SH-SY5Y (cell line): ENCODE measurements around the gene ICA1L.

ENCODE experiments used
- GATA2 ChIP-seq: IDR thresholded peaks from 2 replicates; pipeline ENCODE4 v1.6.1; 2011; ENCODE audit warnings: mild to moderate bottlenecking, low read depth, low read length
- GATA3 ChIP-seq: IDR thresholded peaks from 2 replicates; pipeline ENCODE4 v1.6.1; 2011; ENCODE audit warnings: low read depth, mild to moderate bottlenecking, low read length, moderate library complexity

- TF ChIP-seq GATA3 (no peak), GATA2 (no peak)
Observed at GRCh38 chr2:202773301-202773973, 98.1 kb downstream of the ICA1L start.
